Colonic mucosa (tissue), 4 donors: Measurements from ENCODE around the gene TNFAIP3. TPM values are rescaled to one million over a fixed set of nuclear protein-coding genes. Genes with fewer than 3 reads are reported as not detected.
A peak's percentile ranks its signal among the peaks of the same experiment; 100 is the strongest.

Experiments used
- DNase-seq: peaks from one replicate; pipeline ENCODE4 v3.0.0-alpha.2; 2020
- H3K27ac ChIP-seq: fragments of 200-600 bp; one replicate; pipeline ENCODE4 v1.8.0; 2021
- H3K27me3 ChIP-seq: fragments of 200-600 bp; one replicate; pipeline ENCODE4 v1.8.0; 2021
- H3K36me3 ChIP-seq: fragments of 200-600 bp; one replicate; pipeline ENCODE4 v1.8.0; 2021
- H3K4me1 ChIP-seq: fragments of 200-600 bp; one replicate; pipeline ENCODE4 v1.8.0; 2021; ENCODE audit warnings: mild to moderate bottlenecking
- H3K4me3 ChIP-seq: fragments of 200-600 bp; one replicate; pipeline ENCODE4 v1.8.0; 2021
- H3K9ac ChIP-seq, 2 donors: one replicate each; pipeline ENCODE4 v1.7.0; 2013; ENCODE audit warnings: control low read depth in 2 of 2, low read depth in 2 of 2, low read length in 2 of 2
- H3K9me3 ChIP-seq: fragments of 200-600 bp; one replicate; pipeline ENCODE4 v1.8.0; 2021
- intact Hi-C: fragments of 100-400 bp; cut with DNase I; formaldehyde crosslinking; loops from one replicate; pipeline ENCODE4 v1.14.1; 2022
- total RNA-seq, 2 donors: library from RNA; stranded (reverse); fragmentation: NEBNext Ultra II Directional in 1 of 2; extraction: Animal tissue kit (Norgen Biotek cat#: 25700) in 1 of 2; gene quantifications; one replicate each; pipeline ENCODE4 v1.2.1, GENCODE V29; 2021
- TF ChIP-seq, protein P1 (sequence below): fragments of 200-600 bp; IDR thresholded peaks from one replicate; pipeline ENCODE4 v1.8.0; 2022; ENCODE audit warnings: antibody characterized with exemption, mild to moderate bottlenecking
- donor health status: healthy.
- donor health status: DM: no; HTN: no; CAD: no.
- donor health status: DM: no; HTN: no; CAD: no.

The TNFAIP3 gene
- total RNA-seq, 2 donors from 2014 or later: 18.1 to 46.3 TPM

DNA sequence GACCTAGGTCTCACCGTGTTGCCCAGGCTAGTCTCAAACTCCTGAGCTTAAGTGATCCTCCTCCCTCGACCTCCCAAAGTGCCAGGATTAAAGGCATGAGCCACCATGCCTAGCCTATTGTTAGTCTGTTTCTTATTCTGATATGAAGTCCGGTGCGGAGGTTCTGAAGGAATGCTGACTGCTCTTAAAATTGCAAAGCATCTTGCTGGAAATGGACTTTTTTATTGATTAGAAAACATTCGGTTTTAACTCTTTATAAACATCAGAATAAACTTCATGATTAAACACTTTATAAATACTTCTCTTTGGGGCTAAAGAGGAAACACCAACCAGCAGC lies 3.2 kb downstream of the TNFAIP3 start:
- Histone ChIP-seq H3K27ac (peak overlapping the region; percentile 76), H3K9me3 (no peaks in the 10 kb centered on the region), H3K4me1 (peaks cover 8% of the 10 kb centered on the region), H3K4me3 (peak overlapping the region; percentile 9), H3K27me3 (no peaks in the 10 kb centered on the region), H3K9ac (peak overlapping the region in 1 of 2 donors; percentile 28), H3K36me3 (peaks cover 3% of the 10 kb centered on the region)
- DNase-seq: no peak
- intact Hi-C loops: no loop called here
- TF ChIP-seq, protein P1, sequence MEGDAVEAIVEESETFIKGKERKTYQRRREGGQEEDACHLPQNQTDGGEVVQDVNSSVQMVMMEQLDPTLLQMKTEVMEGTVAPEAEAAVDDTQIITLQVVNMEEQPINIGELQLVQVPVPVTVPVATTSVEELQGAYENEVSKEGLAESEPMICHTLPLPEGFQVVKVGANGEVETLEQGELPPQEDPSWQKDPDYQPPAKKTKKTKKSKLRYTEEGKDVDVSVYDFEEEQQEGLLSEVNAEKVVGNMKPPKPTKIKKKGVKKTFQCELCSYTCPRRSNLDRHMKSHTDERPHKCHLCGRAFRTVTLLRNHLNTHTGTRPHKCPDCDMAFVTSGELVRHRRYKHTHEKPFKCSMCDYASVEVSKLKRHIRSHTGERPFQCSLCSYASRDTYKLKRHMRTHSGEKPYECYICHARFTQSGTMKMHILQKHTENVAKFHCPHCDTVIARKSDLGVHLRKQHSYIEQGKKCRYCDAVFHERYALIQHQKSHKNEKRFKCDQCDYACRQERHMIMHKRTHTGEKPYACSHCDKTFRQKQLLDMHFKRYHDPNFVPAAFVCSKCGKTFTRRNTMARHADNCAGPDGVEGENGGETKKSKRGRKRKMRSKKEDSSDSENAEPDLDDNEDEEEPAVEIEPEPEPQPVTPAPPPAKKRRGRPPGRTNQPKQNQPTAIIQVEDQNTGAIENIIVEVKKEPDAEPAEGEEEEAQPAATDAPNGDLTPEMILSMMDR: no peak

DNA sequence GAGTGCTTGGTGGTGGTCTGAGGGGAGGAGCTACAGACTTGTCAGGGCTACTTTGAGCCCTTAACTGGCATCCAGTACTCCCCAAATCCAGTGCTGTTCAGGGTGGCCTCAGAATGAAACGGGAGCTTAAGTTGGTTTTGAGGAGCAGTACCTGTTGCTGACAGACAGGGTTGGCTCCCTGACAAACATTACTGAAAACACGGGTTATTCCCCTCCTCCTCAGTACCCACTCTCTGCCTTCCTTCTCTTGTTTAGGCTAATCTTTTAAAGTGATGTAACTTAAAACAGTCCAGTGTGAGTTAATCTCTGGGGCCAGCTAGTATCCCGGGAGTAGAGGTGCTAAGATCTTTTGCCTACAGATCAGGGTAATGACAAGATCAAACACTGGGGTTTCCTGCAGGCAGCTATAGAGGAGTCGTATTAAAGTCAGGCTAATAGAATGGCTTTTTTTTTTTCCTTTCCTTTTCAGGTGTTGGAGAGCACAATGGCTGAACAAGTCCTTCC lies 3.7 kb downstream of the TNFAIP3 start:
- no peaks in the 10 kb centered on the region for H3K9me3 ChIP-seq
- TF ChIP-seq, protein P1: no peak
- peak overlapping the region; percentile 76 for H3K27ac ChIP-seq
- H3K27me3 ChIP-seq: no peaks in the 10 kb centered on the region
- no peak for DNase-seq
- H3K4me1 ChIP-seq: peaks cover 8% of the 10 kb centered on the region
- no peak overlapping the region for H3K4me3 ChIP-seq
- intact Hi-C loops: no loop called here
- peak overlapping the region; percentile 37 to 53 for H3K9ac ChIP-seq
- H3K36me3 ChIP-seq: peaks cover 5% of the 10 kb centered on the region

DNA sequence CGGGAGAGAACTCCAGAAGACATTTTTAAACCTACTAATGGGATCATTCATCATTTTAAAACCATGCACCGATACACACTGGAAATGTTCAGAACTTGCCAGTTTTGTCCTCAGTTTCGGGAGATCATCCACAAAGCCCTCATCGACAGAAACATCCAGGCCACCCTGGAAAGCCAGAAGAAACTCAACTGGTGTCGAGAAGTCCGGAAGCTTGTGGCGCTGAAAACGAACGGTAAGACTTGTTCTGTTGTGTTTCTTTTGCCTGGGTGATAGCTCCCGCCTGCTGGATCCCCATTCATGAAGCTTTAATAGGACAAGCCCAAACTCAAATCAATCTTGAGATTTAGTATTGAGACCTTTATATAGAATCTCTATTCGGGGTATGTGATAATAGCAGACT lies 4.2 kb downstream of the TNFAIP3 start:
- Histone ChIP-seq H3K9ac (peak overlapping the region; percentile 37 to 53), H3K4me3 (no peak overlapping the region), H3K27me3 (no peaks in the 10 kb centered on the region), H3K4me1 (peaks cover 8% of the 10 kb centered on the region), H3K36me3 (peaks cover 10% of the 10 kb centered on the region), H3K27ac (peak overlapping the region; percentile 76), H3K9me3 (no peaks in the 10 kb centered on the region)
- TF ChIP-seq, protein P1: no peak
- intact Hi-C loops: no loop called here
- no peak for DNase-seq

DNA sequence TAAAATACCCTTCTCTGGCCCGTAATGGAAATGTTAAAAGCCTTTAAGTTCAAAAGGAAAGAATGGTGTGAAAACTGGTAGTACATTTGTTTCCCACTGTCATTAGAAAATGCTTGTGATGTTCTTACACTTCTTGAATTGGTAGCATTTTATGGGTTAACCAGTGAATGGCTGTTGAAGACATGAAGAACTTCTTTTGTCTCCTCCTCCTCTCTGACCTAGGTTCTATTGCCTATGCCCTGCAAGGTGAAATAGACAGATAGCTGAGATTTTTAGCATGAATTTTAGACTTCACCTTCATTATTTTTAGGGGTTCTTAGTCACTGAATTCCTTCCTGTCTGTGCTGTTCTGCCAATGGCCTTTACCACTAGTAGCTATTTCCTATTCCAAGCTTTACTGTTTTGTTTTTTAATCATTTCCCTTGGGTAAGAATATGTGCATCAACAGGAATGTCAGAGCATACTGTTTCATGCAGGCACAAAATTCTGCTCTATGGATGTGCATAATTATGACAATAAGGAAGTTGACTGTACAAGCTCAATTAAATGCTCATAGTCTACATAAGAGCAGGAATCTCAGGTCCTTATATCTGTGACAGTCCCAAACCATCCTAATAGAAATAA lies 4.9 kb downstream of the TNFAIP3 start:
- Histone ChIP-seq H3K9ac (peak overlapping the region in 1 of 2 donors; percentile 39), H3K36me3 (peaks cover 14% of the 10 kb centered on the region), H3K4me1 (peaks cover 8% of the 10 kb centered on the region), H3K9me3 (no peaks in the 10 kb centered on the region), H3K4me3 (no peak overlapping the region), H3K27me3 (no peaks in the 10 kb centered on the region), H3K27ac (peak overlapping the region; percentile 76)
- intact Hi-C loops: no loop called here
- DNase-seq: no peak
- TF ChIP-seq, protein P1: no peak

DNA sequence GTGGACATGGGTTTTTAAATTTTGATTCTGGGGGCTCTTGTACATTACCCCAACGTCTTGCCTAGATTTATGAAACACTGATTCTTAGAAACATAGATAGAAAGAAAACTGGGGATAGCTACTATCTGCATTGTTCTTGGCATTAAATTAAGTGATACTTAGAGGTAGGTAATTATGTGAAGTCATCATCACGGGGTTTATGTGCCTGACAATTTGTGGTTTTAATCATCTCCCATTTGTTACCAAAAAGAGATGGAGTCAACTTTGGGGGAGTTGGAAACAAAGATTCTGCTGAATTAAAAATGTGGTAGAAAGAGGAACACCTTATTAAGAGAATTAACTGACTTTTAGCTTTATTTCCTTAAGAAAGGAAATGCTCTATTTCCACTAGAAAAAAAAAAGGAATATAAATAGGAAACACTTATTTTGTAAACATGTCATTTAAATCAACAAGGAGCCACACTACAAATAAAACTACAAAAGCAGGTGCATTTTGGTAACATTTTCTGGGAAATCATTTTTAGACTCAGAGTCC lies 5.6 kb downstream of the TNFAIP3 start:
- Histone ChIP-seq H3K27me3 (no peaks in the 10 kb centered on the region), H3K9me3 (no peaks in the 10 kb centered on the region), H3K27ac (peak overlapping the region; percentile 76), H3K4me1 (peaks cover 8% of the 10 kb centered on the region), H3K36me3 (peaks cover 21% of the 10 kb centered on the region), H3K4me3 (no peak overlapping the region), H3K9ac (peak overlapping the region in 1 of 2 donors; percentile 26)
- intact Hi-C loops: no loop called here
- TF ChIP-seq, protein P1: no peak
- DNase-seq: no peak
